K562 (cell line): Measurements from ENCODE around the gene FANCD2OS. TPM values are rescaled to one million over a fixed set of nuclear protein-coding genes. Genes with fewer than 3 reads are reported as not detected.

Source experiments
- ARNT ChIP-seq, 2 experiments: fragments of 450-650 bp; IDR thresholded peaks; 2 replicates each; pipeline ENCODE4 v1.6.1; 2016; ENCODE audit warnings: mild to moderate bottlenecking in 1 of 2
- ATF1 ChIP-seq, 2 experiments: fragments of 450-650 bp in 1 of 2; IDR thresholded peaks; 2 replicates each; pipeline ENCODE4 v1.6.1; 2016; ENCODE audit warnings: missing compliant biosample characterization in 1 of 2, missing genetic modification characterization in 1 of 2
- JUND ChIP-seq, 2 experiments: IDR thresholded peaks; 2 replicates in 1 of 2; 3 replicates in 1 of 2; pipeline ENCODE4 v1.6.1; 2011; ENCODE audit warnings: borderline replicate concordance in 2 of 2, low read depth in 2 of 2, low read length in 2 of 2, improper control_type of control experiment in 1 of 2, missing biosample characterization in 1 of 2, missing genetic modification characterization in 1 of 2, missing genetic modification reagents in 1 of 2
- NCOA4 ChIP-seq: fragments of 450-650 bp; IDR thresholded peaks from 2 replicates; pipeline ENCODE4 v1.6.1; 2018; ENCODE audit warnings: mild to moderate bottlenecking; ENCODE audit not compliant: partially characterized antibody
- ZC3H4 ChIP-seq: sonication (generic); formaldehyde crosslinking; IDR thresholded peaks from 2 replicates; pipeline ENCODE4 v1.9.0; 2021; ENCODE audit warnings: missing genetic modification reagents, borderline replicate concordance
- ZFP1 ChIP-seq: fragments of 450-650 bp; formaldehyde crosslinking; IDR thresholded peaks from 2 replicates; pipeline ENCODE4 v1.4.0; 2020; ENCODE audit warnings: mild to moderate bottlenecking, mixed read lengths
- ZNF143 ChIP-seq: sonication (generic); formaldehyde crosslinking; IDR thresholded peaks from 2 replicates; pipeline ENCODE4 v1.9.0; 2022; ENCODE audit warnings: mild to moderate bottlenecking, missing genetic modification reagents
- ZNF766 ChIP-seq: fragments of 200-800 bp; sonication (Bioruptor generic); conservative IDR thresholded peaks from 2 replicates; pipeline ENCODE4 v1.6.1; 2016; ENCODE audit warnings: missing genetic modification characterization, missing compliant biosample characterization
- polyA plus RNA-seq, 8 experiments: library from polyadenylated mRNA; depleted of rRNA in 4 of 8; stranded (reverse) in 5 of 8; unstranded in 3 of 8; fragments of >200 nt; fragmentation: Nextera tagmentation in 2 of 8; fragmentation: Illumina TruSeq in 1 of 8; extraction: Ambion mirVana in 2 of 8; extraction: Trizol in 1 of 8; gene quantifications; 2 replicates each; pipeline versions ENCODE4 v1.2.1 to v1.2.3, GENCODE V29; 2011 to 2014; ENCODE audit warnings: inconsistent platforms in 1 of 8, missing spikeins in 1 of 8
- total RNA-seq, 7 experiments: library from RNA; depleted of rRNA in 6 of 7; stranded (reverse); fragments of >200 nt in 6 of 7; fragmentation: Illumina TruSeq in 2 of 7; extraction: Trizol in 2 of 7; gene quantifications; 2 replicates each; pipeline versions ENCODE4 v1.2.1 to v1.2.3, GENCODE V29; 2011 to 2021; ENCODE audit warnings: low replicate concordance in 1 of 7
- TF ChIP-seq, protein P1 (sequence below), 2 experiments: fragments of 450-650 bp; IDR thresholded peaks; 2 replicates each; pipeline ENCODE4 v1.6.1; 2018; ENCODE audit warnings: mild to moderate bottlenecking in 2 of 2, low read depth in 1 of 2; ENCODE audit not compliant: partially characterized antibody in 2 of 2
- TF ChIP-seq, protein P2 (sequence below): fragments of 450-650 bp; IDR thresholded peaks from 2 replicates; pipeline ENCODE4 v1.6.1; 2016; ENCODE audit warnings: mild to moderate bottlenecking, moderate library complexity

The FANCD2OS gene
- total and polyA plus RNA-seq, 9 of the 15 experiments (the other 6 are each of a cell fraction or from before 2014, with no cell fraction given) = not detected

DNA sequence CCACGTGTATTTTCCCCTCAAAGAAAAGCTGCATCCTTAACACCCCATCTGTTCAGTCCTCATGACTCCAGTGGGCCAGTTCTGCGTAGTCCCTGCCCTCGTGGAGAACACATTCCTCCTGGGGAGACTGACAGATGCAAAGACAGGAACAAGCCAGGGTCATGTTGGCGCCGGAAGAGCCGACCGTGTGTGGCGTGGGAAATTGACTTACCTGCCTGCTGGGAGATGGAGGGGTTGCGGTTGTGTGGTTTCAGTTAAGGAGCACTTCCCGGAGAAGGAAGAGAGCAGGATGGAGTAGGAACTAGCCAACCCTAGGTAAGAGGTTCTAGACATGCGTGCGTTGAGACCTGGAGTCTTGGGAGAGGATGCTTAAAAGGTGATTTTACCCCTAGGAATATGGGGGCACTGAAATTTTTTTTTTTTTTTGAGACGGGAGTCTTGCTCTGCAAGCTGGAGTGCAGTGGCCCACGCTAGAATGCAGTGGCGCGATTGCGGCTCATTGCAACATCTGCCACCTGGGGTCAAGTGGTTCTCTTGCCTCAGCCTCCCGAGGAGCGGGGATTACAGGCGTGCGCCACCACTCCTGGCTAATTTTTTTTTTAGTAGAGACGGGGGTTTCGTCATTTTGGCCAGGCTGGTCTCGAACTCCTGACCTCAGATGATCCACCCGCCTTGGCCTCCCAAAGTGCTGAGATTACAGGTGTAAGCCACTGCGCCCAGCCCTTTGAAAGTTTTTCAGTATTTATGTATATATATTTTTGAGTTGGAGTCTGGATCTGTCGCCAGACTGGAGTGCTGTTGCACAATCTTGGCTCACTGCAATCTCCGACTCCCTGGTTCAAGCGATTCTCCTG is 34.9 kb upstream of the FANCD2OS start (continued):
- TF ChIP-seq JUND (IDR thresholded peaks at IDR 0.05; ENCODE audit: borderline replicate concordance, low read depth, low read length) = peak; percentile 41; the same call in 1 of the 2 replicates
- TF ChIP-seq JUND (tag; IDR thresholded peaks at IDR 0.05; ENCODE audit: borderline replicate concordance, low read depth, low read length) = no peak
- no peak for TF ChIP-seq ZNF766
- TF ChIP-seq ZNF143 (CRISPR knock-in tag) = no peak
- 0 out of 2 replicates have a peak, but pooled peaks have one; percentile 63 for TF ChIP-seq ZC3H4 (CRISPR knock-in tag)
- TF ChIP-seq NCOA4 = no peak
- TF ChIP-seq, protein P1, sequence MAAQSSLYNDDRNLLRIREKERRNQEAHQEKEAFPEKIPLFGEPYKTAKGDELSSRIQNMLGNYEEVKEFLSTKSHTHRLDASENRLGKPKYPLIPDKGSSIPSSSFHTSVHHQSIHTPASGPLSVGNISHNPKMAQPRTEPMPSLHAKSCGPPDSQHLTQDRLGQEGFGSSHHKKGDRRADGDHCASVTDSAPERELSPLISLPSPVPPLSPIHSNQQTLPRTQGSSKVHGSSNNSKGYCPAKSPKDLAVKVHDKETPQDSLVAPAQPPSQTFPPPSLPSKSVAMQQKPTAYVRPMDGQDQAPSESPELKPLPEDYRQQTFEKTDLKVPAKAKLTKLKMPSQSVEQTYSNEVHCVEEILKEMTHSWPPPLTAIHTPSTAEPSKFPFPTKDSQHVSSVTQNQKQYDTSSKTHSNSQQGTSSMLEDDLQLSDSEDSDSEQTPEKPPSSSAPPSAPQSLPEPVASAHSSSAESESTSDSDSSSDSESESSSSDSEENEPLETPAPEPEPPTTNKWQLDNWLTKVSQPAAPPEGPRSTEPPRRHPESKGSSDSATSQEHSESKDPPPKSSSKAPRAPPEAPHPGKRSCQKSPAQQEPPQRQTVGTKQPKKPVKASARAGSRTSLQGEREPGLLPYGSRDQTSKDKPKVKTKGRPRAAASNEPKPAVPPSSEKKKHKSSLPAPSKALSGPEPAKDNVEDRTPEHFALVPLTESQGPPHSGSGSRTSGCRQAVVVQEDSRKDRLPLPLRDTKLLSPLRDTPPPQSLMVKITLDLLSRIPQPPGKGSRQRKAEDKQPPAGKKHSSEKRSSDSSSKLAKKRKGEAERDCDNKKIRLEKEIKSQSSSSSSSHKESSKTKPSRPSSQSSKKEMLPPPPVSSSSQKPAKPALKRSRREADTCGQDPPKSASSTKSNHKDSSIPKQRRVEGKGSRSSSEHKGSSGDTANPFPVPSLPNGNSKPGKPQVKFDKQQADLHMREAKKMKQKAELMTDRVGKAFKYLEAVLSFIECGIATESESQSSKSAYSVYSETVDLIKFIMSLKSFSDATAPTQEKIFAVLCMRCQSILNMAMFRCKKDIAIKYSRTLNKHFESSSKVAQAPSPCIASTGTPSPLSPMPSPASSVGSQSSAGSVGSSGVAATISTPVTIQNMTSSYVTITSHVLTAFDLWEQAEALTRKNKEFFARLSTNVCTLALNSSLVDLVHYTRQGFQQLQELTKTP (IDR thresholded peaks at IDR 0.05; ENCODE audit: low read depth in 1 of 2, partially characterized antibody in 2 of 2) = peak; percentile 67 to 74
- TF ChIP-seq ARNT (IDR thresholded peaks at IDR 0.05) = peak; percentile 52 to 78; a peak in 2 of 4 replicates
- no peak for TF ChIP-seq ZFP1 (CRISPR knock-in tag)
- TF ChIP-seq, protein P2, sequence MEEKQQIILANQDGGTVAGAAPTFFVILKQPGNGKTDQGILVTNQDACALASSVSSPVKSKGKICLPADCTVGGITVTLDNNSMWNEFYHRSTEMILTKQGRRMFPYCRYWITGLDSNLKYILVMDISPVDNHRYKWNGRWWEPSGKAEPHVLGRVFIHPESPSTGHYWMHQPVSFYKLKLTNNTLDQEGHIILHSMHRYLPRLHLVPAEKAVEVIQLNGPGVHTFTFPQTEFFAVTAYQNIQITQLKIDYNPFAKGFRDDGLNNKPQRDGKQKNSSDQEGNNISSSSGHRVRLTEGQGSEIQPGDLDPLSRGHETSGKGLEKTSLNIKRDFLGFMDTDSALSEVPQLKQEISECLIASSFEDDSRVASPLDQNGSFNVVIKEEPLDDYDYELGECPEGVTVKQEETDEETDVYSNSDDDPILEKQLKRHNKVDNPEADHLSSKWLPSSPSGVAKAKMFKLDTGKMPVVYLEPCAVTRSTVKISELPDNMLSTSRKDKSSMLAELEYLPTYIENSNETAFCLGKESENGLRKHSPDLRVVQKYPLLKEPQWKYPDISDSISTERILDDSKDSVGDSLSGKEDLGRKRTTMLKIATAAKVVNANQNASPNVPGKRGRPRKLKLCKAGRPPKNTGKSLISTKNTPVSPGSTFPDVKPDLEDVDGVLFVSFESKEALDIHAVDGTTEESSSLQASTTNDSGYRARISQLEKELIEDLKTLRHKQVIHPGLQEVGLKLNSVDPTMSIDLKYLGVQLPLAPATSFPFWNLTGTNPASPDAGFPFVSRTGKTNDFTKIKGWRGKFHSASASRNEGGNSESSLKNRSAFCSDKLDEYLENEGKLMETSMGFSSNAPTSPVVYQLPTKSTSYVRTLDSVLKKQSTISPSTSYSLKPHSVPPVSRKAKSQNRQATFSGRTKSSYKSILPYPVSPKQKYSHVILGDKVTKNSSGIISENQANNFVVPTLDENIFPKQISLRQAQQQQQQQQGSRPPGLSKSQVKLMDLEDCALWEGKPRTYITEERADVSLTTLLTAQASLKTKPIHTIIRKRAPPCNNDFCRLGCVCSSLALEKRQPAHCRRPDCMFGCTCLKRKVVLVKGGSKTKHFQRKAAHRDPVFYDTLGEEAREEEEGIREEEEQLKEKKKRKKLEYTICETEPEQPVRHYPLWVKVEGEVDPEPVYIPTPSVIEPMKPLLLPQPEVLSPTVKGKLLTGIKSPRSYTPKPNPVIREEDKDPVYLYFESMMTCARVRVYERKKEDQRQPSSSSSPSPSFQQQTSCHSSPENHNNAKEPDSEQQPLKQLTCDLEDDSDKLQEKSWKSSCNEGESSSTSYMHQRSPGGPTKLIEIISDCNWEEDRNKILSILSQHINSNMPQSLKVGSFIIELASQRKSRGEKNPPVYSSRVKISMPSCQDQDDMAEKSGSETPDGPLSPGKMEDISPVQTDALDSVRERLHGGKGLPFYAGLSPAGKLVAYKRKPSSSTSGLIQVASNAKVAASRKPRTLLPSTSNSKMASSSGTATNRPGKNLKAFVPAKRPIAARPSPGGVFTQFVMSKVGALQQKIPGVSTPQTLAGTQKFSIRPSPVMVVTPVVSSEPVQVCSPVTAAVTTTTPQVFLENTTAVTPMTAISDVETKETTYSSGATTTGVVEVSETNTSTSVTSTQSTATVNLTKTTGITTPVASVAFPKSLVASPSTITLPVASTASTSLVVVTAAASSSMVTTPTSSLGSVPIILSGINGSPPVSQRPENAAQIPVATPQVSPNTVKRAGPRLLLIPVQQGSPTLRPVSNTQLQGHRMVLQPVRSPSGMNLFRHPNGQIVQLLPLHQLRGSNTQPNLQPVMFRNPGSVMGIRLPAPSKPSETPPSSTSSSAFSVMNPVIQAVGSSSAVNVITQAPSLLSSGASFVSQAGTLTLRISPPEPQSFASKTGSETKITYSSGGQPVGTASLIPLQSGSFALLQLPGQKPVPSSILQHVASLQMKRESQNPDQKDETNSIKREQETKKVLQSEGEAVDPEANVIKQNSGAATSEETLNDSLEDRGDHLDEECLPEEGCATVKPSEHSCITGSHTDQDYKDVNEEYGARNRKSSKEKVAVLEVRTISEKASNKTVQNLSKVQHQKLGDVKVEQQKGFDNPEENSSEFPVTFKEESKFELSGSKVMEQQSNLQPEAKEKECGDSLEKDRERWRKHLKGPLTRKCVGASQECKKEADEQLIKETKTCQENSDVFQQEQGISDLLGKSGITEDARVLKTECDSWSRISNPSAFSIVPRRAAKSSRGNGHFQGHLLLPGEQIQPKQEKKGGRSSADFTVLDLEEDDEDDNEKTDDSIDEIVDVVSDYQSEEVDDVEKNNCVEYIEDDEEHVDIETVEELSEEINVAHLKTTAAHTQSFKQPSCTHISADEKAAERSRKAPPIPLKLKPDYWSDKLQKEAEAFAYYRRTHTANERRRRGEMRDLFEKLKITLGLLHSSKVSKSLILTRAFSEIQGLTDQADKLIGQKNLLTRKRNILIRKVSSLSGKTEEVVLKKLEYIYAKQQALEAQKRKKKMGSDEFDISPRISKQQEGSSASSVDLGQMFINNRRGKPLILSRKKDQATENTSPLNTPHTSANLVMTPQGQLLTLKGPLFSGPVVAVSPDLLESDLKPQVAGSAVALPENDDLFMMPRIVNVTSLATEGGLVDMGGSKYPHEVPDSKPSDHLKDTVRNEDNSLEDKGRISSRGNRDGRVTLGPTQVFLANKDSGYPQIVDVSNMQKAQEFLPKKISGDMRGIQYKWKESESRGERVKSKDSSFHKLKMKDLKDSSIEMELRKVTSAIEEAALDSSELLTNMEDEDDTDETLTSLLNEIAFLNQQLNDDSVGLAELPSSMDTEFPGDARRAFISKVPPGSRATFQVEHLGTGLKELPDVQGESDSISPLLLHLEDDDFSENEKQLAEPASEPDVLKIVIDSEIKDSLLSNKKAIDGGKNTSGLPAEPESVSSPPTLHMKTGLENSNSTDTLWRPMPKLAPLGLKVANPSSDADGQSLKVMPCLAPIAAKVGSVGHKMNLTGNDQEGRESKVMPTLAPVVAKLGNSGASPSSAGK = no peak
- TF ChIP-seq ATF1 (CRISPR knock-in tag; IDR thresholded peaks at IDR 0.05) = no peak
- TF ChIP-seq ATF1 (tag; IDR thresholded peaks at IDR 0.05) = 0 out of 2 replicates have a peak, but pooled peaks have one; percentile 9
